SK-N-MC (cell line): ENCODE measurements around the gene PROX1.

Experiments
- EZH2 ChIP-seq: fragments of 200-600 bp; sonication (generic); IDR thresholded peaks from one replicate; pipeline ENCODE4 v1.6.1; 2017; ENCODE audit warnings: antibody characterized with exemption
- FOXP2 ChIP-seq: optimal IDR thresholded peaks from 2 replicates; pipeline ENCODE3; 2011; ENCODE audit warnings: mild to moderate bottlenecking, moderate library complexity; ENCODE audit not compliant: insufficient read depth; ENCODE audit errors: extremely low read length, control extremely low read depth
- POLR2AphosphoS5 ChIP-seq: IDR thresholded peaks from 2 replicates; pipeline ENCODE4 v1.6.1; 2012; ENCODE audit warnings: mild to moderate bottlenecking, low read depth, low read length, borderline replicate concordance

GRCh38 chr1:213977486-213977842, 10.3 kb upstream of the PROX1 start:
- no peak for TF ChIP-seq POLR2AphosphoS5
- TF ChIP-seq EZH2, result no peak
- no peak for TF ChIP-seq FOXP2
